ENCODE data around the gene TMEM175.

Gene TMEM175

DNA sequence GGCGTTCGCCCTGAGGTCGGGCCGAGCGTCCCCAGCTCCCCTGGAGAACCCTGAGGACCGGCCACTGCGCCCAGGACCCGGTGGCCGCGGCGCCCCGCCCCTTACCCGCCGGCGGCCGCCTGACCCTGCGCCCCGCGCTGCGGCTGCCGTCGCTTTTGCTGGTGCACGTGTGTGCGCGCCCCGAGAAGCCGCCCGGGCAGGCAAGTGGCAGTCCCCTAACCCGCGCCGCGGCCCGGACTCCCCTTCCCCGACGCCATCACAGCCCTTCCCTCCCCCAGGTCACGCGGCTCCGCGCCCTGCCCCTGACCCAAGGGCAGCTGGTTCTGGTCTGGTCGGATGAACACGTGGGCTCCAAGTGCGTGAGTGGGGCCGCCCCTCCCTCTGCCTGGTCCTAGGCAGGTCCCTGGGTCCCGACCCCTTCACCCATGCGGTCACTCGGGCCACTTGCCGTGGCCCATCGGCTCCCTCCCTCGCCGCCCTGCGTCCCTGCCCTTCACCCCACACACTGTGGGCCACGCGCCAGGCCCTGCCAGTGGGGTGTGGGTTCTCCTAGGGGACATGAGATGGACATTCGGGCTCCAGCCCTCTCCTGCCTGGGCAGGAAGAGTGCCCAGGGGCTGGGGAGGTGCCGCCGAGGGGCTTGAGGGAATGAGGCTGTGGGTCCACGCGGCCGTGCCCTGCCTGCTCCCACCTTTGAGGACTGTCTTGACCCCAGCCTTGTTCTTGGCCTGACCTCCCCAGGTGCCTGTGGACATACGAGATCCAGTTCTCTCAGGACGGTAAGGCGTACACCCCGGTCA, 71.2 kb downstream of the TMEM175 start:
- DNase-seq (ENCODE audit: low read depth), result no peak

DNA sequence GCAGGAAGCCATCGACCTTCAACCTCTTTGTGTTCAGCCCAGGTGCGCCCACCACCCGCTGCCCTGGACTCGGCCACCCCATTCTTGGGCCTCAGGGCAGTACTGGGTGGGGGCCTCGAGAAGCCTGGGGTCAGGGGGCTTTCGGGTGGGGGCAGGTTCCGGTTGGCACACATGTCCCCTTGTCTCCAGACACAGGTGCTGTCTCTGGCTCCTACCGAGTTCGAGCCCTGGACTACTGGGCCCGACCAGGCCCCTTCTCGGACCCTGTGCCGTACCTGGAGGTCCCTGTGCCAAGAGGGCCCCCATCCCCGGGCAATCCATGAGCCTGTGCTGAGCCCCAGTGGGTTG, 71.8 kb downstream of the TMEM175 start:
- no peak for DNase-seq (ENCODE audit: low read depth)

DNA sequence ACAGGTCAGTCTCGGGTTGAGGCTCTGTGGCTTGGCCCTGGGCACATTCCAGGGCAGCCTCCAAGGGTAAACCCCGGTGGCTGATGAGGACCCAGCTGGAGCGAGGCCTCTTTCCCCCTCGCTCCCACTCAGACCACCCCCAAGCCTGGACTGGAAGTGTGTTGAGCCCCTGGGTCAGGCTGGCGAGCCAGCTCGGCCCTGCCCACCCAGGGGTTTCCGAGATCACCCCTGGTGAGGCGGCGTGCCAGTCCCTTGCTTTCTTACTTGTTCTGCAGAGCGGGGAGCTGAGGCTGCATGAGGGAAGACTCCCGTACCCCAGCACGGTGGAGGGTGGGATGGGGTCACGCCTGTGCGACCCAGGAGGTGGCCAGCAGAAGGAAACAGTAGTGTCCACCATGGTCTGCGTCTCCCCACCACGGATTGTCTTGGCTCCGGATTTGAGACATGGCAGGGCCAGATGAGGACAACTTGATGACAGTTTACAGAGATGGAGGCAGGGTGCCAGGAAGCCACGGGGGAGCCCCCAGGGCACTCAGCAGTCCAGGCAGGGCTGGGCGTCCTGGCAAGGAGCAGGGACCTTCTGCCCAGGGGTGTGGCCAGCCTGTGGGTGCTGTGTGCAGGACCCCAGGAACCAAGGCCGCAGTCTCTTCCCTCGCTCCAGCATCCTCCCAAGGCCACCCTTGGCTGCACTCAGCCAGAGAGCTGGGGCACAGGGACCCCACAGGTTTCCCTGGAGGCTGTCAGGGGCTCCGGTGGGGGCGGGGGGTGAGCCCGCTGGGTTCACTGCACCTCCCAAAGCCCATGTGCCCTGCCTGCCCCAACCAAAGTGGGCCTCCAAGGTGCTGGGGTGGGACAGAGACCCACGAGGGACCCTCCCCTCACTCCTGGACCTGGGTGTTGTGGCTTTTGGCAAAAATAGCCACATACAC, 72.6 kb downstream of the TMEM175 start:
- no peak for DNase-seq (ENCODE audit: low read depth)

DNA sequence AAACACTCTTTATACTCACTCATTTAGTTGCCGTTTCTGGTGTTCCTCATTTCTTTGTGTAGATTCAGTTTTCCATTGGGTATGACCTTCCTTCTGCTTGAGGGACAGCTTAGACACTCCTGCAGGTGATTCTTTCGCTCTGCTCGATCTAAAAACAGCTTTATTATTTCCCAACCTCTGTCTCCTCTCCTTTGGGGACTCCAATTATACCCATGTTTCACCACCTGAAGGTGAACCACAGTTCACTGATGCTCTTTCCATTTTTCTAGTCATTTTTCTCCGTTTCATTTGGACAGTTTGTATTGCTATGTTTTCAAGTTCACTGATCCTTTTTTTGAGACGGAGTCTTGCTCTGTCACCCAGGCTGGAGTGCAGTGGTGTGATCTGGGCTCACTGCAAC, 74.6 kb downstream of the TMEM175 start:
- no peak for DNase-seq (ENCODE audit: low read depth)
